Caco-2 (cell line): ENCODE measurements around the gene BEAN1. TPM values are rescaled to one million over a fixed set of nuclear protein-coding genes. Genes with fewer than 3 reads are reported as not detected.

Experiments used
- BruUV-seq: library from RNA; stranded (reverse); fragments of 400-500 nt; replicated peaks from 2 replicates; lab custom pipeline; 2021; lab: Mats Ljungman, UMichigan
- CTCF ChIA-PET: fragments of 300-600 bp; sonication (Branson Sonifier 250); formaldehyde crosslinking; loops from one replicate; lab custom pipeline; 2022; ENCODE audit warnings: antibody characterized with exemption; lab: Charles Lee
- POLR2A ChIA-PET: fragments of 300-600 bp; sonication (Branson Sonifier 250); formaldehyde crosslinking; loops from one replicate; lab custom pipeline; 2022; ENCODE audit warnings: antibody characterized with exemption; lab: Charles Lee
- DNase-seq, 2 experiments: peaks; one replicate each; pipeline versions ENCODE4 v3.0.0 to v3.0.0-alpha.2; 2020 to 2022
- H3K27me3 ChIP-seq: replicated peaks from 2 replicates; pipeline ENCODE4 v1.6.0; 2011; ENCODE audit warnings: low read length; ENCODE audit not compliant: control insufficient read depth, insufficient read depth
- H3K36me3 ChIP-seq: 2 replicates; pipeline ENCODE4 v1.5.1; 2011; ENCODE audit warnings: low read length; ENCODE audit not compliant: control insufficient read depth, insufficient read depth
- H3K4me1 ChIP-seq: fragments of 250-450 bp; sonication (Bioruptor Pico); 2 replicates; pipeline ENCODE4 v1.5.1; 2020; ENCODE audit warnings: mild to moderate bottlenecking
- H3K4me3 ChIP-seq: 2 replicates; pipeline ENCODE4 v1.5.1; 2011; ENCODE audit warnings: low read depth, mild to moderate bottlenecking, control low read depth, low read length
- H3K9me3 ChIP-seq: fragments of 250-450 bp; sonication (Bioruptor Pico); 2 replicates; pipeline ENCODE4 v1.5.1; 2020; ENCODE audit warnings: mild to moderate bottlenecking, moderate library complexity
- H3K27ac Mint-ChIP-seq: one replicate; pipeline ENCODE4 v1.8.0; 2022; ENCODE audit warnings: mixed read lengths; ENCODE audit not compliant: unreplicated experiment
- H3K27me3 Mint-ChIP-seq: one replicate; pipeline ENCODE4 v1.8.0; 2022; ENCODE audit warnings: mixed read lengths; ENCODE audit not compliant: insufficient read depth, unreplicated experiment
- H3K36me3 Mint-ChIP-seq: one replicate; pipeline ENCODE4 v1.8.0; 2022; ENCODE audit warnings: mild to moderate bottlenecking, mixed read lengths; ENCODE audit not compliant: insufficient read depth, unreplicated experiment
- H3K4me1 Mint-ChIP-seq: one replicate; pipeline ENCODE4 v1.8.0; 2022; ENCODE audit warnings: low read depth, mixed read lengths; ENCODE audit not compliant: unreplicated experiment
- H3K4me3 Mint-ChIP-seq: one replicate; pipeline ENCODE4 v1.8.0; 2022; ENCODE audit warnings: mild to moderate bottlenecking, moderate library complexity, mixed read lengths; ENCODE audit not compliant: unreplicated experiment
- H3K9me3 Mint-ChIP-seq: one replicate; pipeline ENCODE4 v1.8.0; 2022; ENCODE audit warnings: mixed read lengths; ENCODE audit not compliant: unreplicated experiment
- CTCF ChIP-seq, 2 experiments: fragments of 200-600 bp in 1 of 2; IDR thresholded peaks; 1 replicate in 1 of 2; 2 replicates in 1 of 2; pipeline versions ENCODE4 v1.5.1 to v1.8.0; 2011 to 2022; ENCODE audit warnings: antibody characterized with exemption in 1 of 2, control low read depth in 1 of 2, inconsistent platforms in 1 of 2, low read depth in 1 of 2, low read length in 1 of 2, mild to moderate bottlenecking in 1 of 2, moderate library complexity in 1 of 2; ENCODE audit not compliant: insufficient read depth in 1 of 2, severe bottlenecking in 1 of 2, unreplicated experiment in 1 of 2
- intact Hi-C: fragments of 100-400 bp; cut with micrococcal nuclease; formaldehyde crosslinking; loops from one replicate; pipeline ENCODE4 v1.10.0; 2022; ENCODE audit not compliant: unreplicated experiment
- total RNA-seq: library from RNA; stranded (reverse); gene quantifications from 2 replicates; pipeline ENCODE4 v1.2.3, GENCODE V29; 2022

BEAN1 gene
- total RNA-seq, 1 experiment from 2014 or later = not detected

DNA sequence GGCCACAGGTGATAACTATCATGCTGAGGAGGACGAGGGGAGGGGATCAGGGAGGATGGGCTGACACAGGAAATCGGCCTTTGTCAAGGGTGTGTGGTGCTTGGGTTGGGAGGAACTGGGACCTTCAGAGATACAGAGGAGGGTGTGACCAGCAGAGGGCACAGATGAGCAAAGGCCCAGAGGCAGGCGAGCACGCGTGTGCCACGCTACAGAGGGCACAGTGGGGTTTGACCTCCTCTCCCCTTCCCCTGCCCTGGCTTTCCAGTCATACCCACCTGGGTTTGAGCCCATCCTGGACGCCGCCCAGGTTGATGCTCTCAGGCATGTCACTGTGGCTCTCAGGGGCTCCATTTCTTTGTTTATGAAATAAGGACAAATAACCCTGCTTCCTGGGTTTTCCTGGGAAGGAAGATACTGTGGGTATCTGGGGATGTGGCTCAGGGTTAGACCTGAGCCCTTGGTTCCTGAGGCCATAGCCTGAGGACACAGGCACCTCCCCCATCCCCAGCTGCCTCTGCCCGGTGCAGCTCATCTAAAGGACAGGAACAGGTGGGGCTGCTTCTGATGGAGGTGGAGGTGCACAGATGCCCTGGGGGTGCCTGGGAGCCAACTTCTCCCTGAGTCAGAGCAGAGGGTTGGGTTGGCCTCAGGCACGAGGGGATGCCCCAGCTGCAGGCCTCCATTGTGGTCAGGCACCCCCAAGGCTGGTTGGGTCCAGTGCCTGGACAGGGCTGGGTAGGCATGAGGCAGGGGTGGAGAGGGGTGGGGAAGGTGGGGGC, 51.8 kb downstream of the BEAN1 start:
- H3K27me3 ChIP-seq = peaks cover 3% of the 10 kb centered on the region; the same call in 1 of the 2 replicates
- H3K27ac Mint-ChIP-seq = no peak overlapping the region
- H3K4me1 ChIP-seq = peaks cover 13% of the 10 kb centered on the region; the same call in 1 of the 2 replicates
- peaks cover 6% of the 10 kb centered on the region for H3K27me3 Mint-ChIP-seq
- no peak overlapping the region for H3K4me3 Mint-ChIP-seq
- no peaks in the 10 kb centered on the region for H3K9me3 Mint-ChIP-seq
- H3K9me3 ChIP-seq = no peaks in the 10 kb centered on the region
- H3K4me1 Mint-ChIP-seq = no peaks in the 10 kb centered on the region
- ChIA-PET CTCF (interaction anchor here (0.8 kb wide), 1 partner anchor 199 kb away, joined by 3 read pairs; no protein-coding TSS in a partner anchor), POLR2A (no interaction called here)
- no TSS peak for BruUV-seq
- intact Hi-C loops = no loop called here
- peaks cover 5% of the 10 kb centered on the region for H3K36me3 Mint-ChIP-seq
- H3K4me3 ChIP-seq = no peak overlapping the region
- H3K36me3 ChIP-seq = no peaks in the 10 kb centered on the region
- DNase-seq = peak; percentile 52 to 65
- TF ChIP-seq CTCF (IDR thresholded peaks at IDR 0.05; ENCODE audit: insufficient read depth in 1 of 2, low read depth in 1 of 2, low read length in 1 of 2, severe bottlenecking in 1 of 2, unreplicated experiment in 1 of 2) = peak; percentile 48 to 59

DNA sequence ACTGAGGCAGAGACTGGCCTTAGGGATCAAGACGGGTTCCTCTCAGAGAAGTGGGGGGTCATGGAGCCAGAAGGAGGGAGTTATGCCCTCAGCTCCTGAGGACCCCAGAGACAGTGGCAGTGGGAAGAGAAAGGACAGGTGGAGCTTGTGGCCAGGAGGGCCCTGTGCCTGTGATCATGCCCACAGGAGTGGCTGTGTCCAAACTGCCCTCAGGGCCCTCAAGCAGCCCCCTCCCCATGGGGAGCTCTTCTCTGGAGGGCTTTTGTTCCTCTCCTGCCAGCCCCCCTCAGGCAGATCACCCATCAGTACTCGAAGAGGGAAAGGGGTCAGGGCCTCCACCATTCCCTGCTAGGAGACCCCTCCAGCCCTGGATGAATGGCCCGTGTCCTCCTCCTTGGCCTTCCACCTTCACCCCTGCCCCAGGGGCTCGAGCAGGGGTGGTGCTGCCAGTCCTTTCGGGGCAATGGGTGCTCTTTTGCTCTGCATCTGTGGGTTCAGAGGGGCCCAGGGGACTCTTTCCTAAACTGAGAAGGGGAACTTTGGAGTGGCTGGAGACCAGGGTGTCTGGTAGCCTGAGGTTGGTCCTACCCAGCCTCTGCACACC, 52.7 kb downstream of the BEAN1 start:
- TF ChIP-seq CTCF (IDR thresholded peaks at IDR 0.05; ENCODE audit: insufficient read depth in 1 of 2, low read depth in 1 of 2, low read length in 1 of 2, severe bottlenecking in 1 of 2, unreplicated experiment in 1 of 2) = no peak
- intact Hi-C loops = loop anchor here (5.0 kb wide), 2 partner anchors 37 to 52 kb away; partner anchors contain the start of gene BEAN1
- H3K9me3 Mint-ChIP-seq = no peaks in the 10 kb centered on the region
- peaks cover 2% of the 10 kb centered on the region for H3K27me3 Mint-ChIP-seq
- Histone ChIP-seq H3K36me3 (no peaks in the 10 kb centered on the region), H3K4me1 (peaks cover 13% of the 10 kb centered on the region; the same call in 1 of the 2 replicates), H3K9me3 (no peaks in the 10 kb centered on the region), H3K4me3 (no peak overlapping the region), H3K27me3 (peaks cover 3% of the 10 kb centered on the region; the same call in 1 of the 2 replicates)
- no peaks in the 10 kb centered on the region for H3K4me1 Mint-ChIP-seq
- H3K36me3 Mint-ChIP-seq = peaks cover 5% of the 10 kb centered on the region
- DNase-seq = no peak
- CTCF ChIA-PET = no interaction called here
- no peak overlapping the region for H3K27ac Mint-ChIP-seq
- POLR2A ChIA-PET = no interaction called here
- BruUV-seq = no TSS peak
- H3K4me3 Mint-ChIP-seq = no peak overlapping the region

DNA sequence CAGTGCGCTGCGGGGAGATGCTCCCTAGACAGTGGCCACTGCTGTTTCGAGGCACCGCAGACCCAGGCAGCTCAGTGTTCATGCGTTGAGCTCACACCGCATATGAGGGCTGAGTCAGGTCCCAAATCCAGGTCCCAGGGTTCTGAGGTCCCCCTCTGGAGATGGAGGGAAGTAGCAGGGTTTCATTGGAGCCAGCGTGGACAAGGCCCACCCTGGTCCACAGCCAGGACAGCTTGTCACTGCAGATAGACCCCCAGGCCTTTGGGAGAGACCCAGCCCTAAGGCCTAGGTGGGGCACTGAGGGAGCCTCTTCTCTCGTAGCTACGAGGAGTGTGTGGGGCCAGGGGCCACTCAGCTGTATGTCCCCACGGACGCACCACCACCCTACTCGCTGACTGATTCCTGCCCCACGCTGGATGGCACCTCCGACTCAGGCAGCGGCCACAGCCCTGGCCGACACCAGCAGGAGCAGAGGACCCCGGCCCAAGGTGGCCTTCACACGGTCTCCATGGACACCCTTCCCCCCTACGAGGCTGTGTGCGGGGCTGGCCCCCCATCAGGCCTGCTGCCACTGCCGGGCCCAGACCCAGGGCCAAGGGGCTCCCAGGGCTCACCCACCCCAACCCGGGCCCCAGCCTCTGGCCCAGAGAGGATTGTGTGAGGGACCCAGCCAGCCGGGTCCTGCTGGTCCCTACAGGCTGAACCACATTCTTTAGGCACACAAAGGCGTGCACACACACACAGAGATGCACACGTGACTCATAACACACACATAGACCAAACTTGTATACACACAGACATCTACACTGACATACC, 53.4 kb downstream of the BEAN1 start:
- peaks cover 13% of the 10 kb centered on the region; the same call in 1 of the 2 replicates for H3K4me1 ChIP-seq
- H3K4me3 ChIP-seq = no peak overlapping the region
- H3K4me1 Mint-ChIP-seq = no peaks in the 10 kb centered on the region
- BruUV-seq = no TSS peak
- no peaks in the 10 kb centered on the region for H3K27me3 ChIP-seq
- H3K4me3 Mint-ChIP-seq = no peak overlapping the region
- POLR2A ChIA-PET = no interaction called here
- no peaks in the 10 kb centered on the region for H3K27me3 Mint-ChIP-seq
- no peaks in the 10 kb centered on the region for H3K9me3 Mint-ChIP-seq
- CTCF ChIA-PET = interaction anchor here (0.6 to 2.3 kb wide), 2 partner anchors 24 to 74 kb away, joined by 5 to 14 read pairs; no protein-coding TSS in a partner anchor
- peak in 1 of 2 experiments; percentile 40 for DNase-seq
- H3K36me3 Mint-ChIP-seq = peaks cover 5% of the 10 kb centered on the region
- TF ChIP-seq CTCF (IDR thresholded peaks at IDR 0.05; ENCODE audit: insufficient read depth in 1 of 2, low read depth in 1 of 2, low read length in 1 of 2, severe bottlenecking in 1 of 2, unreplicated experiment in 1 of 2) = no peak
- no peaks in the 10 kb centered on the region for H3K36me3 ChIP-seq
- H3K9me3 ChIP-seq = no peaks in the 10 kb centered on the region
- H3K27ac Mint-ChIP-seq = no peak overlapping the region
- intact Hi-C loops = loop anchor here (5.0 kb wide), 2 partner anchors 38 to 53 kb away; partner anchors contain the start of gene BEAN1
